GM21737 (cell line): Measurements from ENCODE around the gene SPPL2A.
"Not testable (repeated sequence)": the region's sequence is repeated elsewhere in the genome, so short reads cannot be mapped to it uniquely, and the experiment has no call there.

Experiments
- ATAC-seq: cut with Tn5 transposase; IDR thresholded peaks from one replicate; pipeline ENCODE4 v1.9.1; 2021; ENCODE audit warnings: mild to moderate bottlenecking, moderate library complexity; ENCODE audit not compliant: unreplicated experiment

The SPPL2A gene, protein sequence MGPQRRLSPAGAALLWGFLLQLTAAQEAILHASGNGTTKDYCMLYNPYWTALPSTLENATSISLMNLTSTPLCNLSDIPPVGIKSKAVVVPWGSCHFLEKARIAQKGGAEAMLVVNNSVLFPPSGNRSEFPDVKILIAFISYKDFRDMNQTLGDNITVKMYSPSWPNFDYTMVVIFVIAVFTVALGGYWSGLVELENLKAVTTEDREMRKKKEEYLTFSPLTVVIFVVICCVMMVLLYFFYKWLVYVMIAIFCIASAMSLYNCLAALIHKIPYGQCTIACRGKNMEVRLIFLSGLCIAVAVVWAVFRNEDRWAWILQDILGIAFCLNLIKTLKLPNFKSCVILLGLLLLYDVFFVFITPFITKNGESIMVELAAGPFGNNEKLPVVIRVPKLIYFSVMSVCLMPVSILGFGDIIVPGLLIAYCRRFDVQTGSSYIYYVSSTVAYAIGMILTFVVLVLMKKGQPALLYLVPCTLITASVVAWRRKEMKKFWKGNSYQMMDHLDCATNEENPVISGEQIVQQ

GRCh38 chr15:50765195-50765967 lies at the start of gene SPPL2A:
Gene SPPL2A (minus strand): TSS chr15:50765706. CDS start chr15:50765533, 173 bp downstream.
- ATAC-seq = peak; percentile 83

DNA sequence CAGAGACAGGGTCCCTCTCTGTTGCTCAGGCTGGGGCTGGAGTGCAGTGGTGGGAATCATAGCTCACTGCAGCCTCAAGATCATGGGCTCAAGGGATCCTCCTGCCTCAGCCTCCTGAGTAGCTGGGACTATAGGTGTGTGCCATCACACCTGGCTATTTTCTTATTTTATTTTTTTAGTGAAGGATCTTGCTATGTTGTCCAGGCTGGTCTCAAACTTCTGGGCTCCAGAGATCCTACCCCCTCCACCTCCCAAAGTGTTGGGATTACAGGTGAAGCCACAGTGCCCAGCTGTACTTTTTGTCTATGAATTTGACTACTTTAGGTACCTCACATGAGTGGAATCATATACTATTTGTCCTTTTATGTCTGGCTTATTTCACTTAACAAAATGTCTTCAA lies 49.1 kb upstream of the SPPL2A start:
- no peak for ATAC-seq

DNA sequence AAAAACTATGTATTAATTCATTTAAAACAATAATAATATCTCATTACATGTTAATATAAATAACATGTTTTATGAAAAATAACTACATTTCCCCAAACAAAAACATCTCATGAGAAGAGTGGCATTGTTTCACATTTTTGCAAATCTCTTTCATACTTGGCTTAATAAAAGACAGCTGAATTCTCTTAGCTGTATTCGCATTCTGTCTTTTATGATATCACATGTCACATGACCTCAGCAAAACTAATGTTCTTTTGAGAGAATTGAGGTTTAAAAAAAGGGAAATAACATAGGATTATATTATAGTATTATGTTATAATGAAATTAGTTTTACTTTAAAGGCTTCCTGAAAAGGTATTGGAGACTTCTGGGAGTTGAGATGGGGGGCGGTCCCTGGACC lies 48.4 kb upstream of the SPPL2A start:
- ATAC-seq = no peak

DNA sequence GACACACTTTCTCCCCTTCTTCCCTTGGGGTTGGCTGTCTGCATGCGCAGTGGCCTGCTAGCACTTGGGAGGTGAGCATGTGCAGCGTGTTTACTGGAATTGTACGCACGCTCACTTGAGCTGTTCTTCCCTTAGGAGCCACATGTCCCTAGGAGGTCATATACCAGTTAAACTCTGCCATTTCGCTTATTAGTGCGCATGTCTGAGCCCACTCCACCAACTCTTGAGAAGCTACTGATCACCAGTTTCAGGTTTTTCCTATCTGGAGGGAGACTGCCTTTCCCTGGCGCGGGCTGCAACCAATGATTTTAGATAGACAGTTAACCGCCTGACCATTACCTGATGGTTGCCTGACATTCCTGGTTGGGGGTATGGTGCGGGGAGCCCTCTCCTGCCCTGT lies 47.6 kb upstream of the SPPL2A start:
- no peak for ATAC-seq

DNA sequence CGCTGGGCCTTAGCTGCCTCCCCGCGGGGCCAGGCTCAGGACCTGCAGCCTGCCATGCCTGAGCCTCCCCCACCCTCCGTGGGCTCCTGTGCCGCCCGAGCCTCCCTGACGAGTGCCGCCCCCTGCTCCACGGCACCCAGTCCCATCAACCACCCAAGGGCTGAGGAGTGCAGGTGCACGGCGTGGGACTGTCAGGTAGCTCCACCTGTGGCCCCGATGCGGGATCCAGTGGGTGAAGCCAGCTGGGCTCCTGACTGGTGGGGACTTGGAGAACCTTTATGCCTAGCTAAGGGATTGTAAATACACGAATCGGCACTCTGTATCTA lies 46.6 kb upstream of the SPPL2A start:
- not testable (repeated sequence) for ATAC-seq

DNA sequence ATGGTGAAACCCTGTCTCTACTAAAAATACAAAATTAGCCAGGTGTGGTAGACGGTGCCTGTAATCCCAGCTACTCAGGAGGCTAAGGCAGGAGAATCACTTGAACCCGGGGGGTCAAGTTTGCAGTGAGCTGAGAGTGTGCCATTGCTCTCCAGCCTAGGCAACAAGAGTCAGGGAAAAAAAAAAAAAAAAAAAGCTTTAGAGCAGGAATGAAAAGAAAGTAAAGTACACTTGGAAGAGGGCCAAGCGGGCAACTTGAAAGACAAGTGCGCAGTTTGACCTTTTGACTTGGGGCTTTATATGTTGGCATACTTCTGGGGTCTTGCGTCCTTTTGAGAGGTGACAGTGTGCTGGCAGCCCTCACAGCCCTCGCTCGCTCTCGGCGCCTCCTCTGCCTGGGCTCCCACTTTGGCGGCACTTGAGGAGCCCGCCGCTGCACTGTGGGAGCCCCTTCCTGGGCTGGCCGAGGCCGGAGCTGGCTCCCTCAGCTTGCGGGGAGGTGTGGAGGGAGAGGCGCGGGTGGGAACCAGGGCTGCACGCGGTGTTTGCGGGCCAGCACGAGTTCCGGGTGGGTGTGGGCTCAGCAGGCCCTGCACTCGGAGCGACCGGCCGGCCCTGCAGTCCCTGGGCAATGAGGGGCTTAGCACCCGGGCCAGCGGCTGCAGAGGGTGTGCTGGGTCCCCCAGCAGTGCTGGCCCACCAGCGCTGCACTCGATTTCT lies 46.1 kb upstream of the SPPL2A start:
- ATAC-seq = not testable (repeated sequence)

- ATAC-seq = no peak
Observed at GRCh38 chr15:50810128-50810527, 44.6 kb upstream of the SPPL2A start.

GRCh38 chr15:50808728-50809127 lies 43.2 kb upstream of the SPPL2A start:
- no peak for ATAC-seq

DNA sequence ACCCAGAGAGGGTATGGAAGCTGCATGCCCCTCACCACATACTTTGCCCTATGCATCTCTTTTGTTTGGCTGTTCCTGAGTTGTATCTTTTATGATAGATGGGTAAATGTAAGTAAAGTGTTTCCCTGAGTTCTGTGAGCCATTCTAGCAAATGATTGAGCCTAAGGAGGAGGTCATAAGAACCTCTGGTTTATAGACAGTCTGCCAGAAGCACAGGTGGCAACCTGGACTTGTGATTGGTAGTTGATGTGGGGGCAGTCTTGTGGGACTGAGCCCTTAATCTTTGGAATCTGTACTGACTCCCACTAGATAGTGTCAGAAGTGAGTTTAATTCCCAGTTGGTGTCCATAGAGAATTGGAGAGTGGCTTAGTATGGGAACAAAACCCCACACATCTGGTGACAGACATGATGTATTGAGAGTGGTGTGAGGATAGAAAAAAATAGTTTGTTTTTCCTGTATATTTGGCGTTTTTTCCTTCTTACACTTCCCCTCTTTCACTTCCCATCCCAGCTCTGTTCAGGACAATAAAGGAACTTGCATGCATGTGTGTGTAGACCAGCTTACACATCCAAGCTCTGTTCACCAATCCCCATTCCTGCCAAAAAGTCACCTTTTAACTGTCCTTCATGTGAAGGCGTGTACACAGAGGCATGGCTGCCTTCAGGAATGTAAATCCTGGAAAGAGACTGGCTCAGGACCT lies 38.1 kb upstream of the SPPL2A start:
- no peak for ATAC-seq

- ATAC-seq = no peak
Observed at GRCh38 chr15:50800715-50801114, 35.2 kb upstream of the SPPL2A start.

DNA sequence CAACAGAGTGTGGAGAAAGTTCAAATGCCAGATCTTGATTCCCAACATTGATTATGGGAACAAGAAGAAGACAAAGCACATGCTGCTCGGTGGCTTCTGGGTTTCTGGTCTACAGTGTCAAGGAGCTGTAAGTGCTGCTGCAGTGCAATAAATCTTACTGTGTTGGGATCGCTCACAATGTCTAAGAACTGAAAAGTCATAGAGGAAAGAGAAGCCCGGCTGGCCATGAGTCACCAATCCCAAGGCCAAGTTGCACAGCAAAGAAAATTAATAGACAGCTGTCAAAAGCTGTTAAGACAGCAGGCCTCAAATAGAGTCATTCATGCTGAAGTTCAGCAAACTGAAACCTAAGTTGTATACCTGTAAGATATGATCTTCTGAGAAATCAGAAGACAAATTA lies 33.2 kb upstream of the SPPL2A start:
- ATAC-seq = no peak

DNA sequence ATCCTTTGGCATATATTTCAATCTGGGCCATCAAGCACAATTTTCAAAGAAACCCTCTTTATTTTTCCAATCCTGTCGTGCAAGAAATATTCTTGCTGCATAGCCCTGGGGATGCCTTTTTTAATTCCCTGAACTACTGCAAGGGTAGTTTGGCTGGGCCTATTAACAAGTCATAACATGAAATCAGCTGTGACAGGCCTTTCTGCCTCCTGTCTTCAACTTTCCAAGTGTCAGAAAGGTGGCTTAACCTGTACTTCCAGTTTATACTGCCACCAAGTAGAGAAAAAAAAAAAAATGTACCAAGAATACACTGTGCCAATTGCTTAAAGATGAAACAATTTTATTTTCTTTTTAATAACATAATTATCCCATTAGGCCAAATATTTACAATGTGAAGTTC lies 32.4 kb upstream of the SPPL2A start:
- no peak for ATAC-seq

DNA sequence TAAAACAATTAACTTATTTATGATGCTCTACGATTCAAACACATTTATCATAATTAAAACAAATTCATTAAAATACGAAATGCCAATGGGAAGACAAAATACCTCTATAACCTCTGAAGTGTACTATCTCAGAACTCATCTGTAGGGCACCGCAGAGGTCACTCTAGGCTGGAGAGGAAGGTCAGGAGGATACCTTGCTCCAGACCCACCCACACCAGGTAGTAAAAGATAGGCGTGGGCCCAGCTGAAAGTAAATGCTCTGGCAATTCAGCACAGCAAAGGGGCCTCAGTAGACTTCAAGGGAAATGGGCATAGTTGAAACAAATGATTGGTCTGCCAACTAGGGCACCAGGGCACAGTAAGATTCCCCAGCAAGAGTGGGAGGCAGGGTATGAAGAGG lies 26.0 kb upstream of the SPPL2A start:
- ATAC-seq = no peak

DNA sequence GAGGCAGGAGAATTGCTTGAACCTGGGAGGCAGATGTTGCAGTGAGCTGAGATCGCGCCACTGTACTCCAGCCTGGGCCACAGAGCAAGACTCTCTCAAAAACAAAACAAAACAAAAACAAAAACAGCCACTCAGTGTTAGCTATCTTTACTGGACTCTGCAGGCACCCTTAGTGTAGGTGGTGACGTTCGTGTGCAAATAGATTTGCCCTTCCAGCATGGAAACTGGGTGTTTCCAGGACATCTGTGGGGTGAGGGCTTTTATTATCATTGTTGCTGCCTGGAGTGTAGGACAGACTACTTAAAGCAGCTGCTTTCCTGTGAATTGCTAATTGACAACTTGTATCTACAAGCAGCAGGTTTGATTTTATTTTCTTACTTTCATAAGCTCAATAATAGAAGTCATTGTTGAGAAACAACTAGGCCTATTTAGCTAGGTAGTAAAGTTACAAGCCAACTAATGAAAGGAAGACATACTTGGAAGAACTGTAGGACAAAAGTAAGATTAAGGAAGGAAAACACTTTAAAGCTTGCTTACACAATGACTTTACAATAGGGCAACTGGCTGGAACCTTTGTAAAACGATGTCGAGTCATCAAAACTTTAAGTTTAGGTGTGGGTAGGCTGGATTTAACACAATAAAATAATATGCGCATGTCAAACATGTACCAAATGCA lies 25.4 kb upstream of the SPPL2A start:
- no peak for ATAC-seq

GRCh38 chr15:50786871-50787270 lies 21.4 kb upstream of the SPPL2A start:
- ATAC-seq = no peak

GRCh38 chr15:50786438-50786837 lies 20.9 kb upstream of the SPPL2A start:
- no peak for ATAC-seq

DNA sequence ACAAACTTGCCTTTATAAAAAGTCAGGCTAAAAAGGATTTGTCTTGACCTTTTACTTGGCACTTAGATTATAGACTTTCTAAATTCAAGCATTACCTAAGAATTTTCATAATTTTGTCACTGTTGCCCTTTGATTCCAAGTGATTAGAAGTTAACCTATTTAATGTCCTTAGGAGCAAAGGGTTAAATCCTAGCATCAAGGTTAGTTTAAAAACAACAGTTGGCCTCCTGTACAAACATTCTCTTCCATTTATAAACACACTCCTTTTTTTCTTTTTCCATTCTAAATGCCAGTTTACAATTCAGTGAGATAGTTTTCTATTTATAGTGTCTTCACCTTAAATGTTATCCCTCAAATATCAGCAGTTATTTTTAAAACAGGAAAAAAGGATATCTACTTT lies 18.4 kb upstream of the SPPL2A start:
- ATAC-seq = no peak

DNA sequence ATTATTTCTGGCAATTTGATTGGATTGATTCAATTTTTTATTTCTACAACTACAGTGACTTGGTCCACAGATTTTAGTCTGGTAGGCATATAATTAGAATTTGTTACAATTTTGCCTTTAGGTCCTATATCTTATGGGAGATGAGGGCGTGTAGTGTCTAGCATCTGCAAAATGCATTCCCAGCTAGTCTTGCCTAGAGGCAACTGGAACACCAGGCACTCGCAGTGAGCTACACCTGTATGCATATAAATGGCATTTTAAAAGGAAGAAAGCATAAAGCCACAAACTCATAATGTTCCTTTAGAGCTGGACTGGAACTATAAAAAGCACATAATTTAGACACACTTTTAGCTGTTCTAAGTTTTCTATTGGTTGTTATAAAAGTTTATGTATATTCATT lies 17.9 kb upstream of the SPPL2A start:
- no peak for ATAC-seq

DNA sequence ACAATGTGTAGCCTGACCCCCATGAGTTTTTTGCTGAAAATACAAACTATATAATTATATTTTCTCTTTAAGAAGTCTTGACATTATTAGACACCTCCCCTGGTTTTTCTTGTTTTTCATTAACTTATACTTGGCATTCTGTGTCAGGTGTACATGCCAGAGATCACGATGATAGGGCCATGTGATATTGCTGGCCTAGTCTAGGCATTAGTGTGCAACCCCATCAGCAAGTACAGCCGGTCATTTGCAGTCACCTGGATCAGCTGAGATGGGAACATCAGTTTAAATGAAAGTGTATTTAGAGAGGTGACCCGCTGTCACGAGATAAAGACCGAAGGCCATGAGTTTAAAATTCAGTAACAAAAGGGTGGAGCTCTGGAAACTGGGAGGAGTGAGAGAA lies 12.6 kb upstream of the SPPL2A start:
- ATAC-seq = no peak

GRCh38 chr15:50777042-50777441 lies 11.5 kb upstream of the SPPL2A start:
- ATAC-seq = no peak
